Measurements from ENCODE around the gene ARID1A. TPM values are rescaled to one million over a fixed set of nuclear protein-coding genes. Genes with fewer than 3 reads are reported as not detected.
A peak's percentile ranks its signal among the peaks of the same experiment; 100 is the strongest.
"Not testable (repeated sequence)": the region's sequence is repeated elsewhere in the genome, so short reads cannot be mapped to it uniquely, and the experiment has no call there.

ARID1A gene
- total RNA-seq, 2 donors from 2014 or later, result 49.6 to 76.2 TPM

GRCh38 chr1:26719205-26719604 lies 23.4 kb downstream of the ARID1A start:
- intact Hi-C loops (cut with DNase I), result no loop called here
- Histone ChIP-seq H3K4me1 (peaks cover 28% of the 10 kb centered on the region), H3K4me3 (no peak overlapping the region)

DNA sequence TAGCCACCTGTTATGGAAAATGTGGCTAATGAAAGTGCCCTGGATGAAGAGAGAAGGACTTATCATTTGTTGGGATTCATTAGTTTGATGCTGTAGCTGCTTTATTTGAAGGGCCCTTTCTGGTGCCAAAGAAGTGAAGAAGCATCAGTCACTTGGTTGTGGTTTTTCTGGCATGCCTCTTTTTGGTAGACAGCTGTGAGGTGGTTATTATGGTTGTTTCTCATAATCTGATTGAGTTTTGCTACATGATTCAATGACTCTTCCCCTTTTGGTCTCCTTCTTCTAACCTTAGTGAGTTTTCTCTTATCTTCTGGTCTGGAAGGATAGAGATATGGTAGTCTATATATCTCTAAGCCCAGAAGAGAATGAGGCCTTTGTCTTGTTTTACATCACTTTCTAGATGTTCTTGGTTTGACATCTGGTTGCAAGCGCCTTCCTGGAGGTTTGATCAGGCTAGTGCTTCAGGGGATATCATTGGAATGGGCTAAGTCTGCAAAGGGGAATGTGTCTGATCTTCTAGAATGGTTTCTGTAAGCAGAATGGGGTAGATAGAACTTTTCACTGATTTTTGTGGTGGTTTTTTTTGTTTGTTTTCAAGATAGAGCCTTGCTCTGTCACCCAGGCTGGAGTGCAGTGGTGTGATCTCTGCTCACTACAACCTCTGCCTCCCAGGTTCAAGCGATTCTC lies 26.0 kb downstream of the ARID1A start:
- TF ChIP-seq, protein P1, sequence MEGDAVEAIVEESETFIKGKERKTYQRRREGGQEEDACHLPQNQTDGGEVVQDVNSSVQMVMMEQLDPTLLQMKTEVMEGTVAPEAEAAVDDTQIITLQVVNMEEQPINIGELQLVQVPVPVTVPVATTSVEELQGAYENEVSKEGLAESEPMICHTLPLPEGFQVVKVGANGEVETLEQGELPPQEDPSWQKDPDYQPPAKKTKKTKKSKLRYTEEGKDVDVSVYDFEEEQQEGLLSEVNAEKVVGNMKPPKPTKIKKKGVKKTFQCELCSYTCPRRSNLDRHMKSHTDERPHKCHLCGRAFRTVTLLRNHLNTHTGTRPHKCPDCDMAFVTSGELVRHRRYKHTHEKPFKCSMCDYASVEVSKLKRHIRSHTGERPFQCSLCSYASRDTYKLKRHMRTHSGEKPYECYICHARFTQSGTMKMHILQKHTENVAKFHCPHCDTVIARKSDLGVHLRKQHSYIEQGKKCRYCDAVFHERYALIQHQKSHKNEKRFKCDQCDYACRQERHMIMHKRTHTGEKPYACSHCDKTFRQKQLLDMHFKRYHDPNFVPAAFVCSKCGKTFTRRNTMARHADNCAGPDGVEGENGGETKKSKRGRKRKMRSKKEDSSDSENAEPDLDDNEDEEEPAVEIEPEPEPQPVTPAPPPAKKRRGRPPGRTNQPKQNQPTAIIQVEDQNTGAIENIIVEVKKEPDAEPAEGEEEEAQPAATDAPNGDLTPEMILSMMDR (IDR thresholded peaks at IDR 0.05), result no peak
- no peaks in the 10 kb centered on the region for H3K9me3 ChIP-seq
- H3K27me3 ChIP-seq, result no peaks in the 10 kb centered on the region
- H3K4me1 ChIP-seq, result peaks cover 28% of the 10 kb centered on the region
- no peak for DNase-seq
- no peak overlapping the region for H3K27ac ChIP-seq
- intact Hi-C loops (cut with DNase I), result loop anchor here (10.0 kb wide), 1 partner anchor 63 kb away; the partner anchor contains the start of gene PIGV
- no peaks in the 10 kb centered on the region for H3K36me3 ChIP-seq
- no peak overlapping the region for H3K9ac ChIP-seq (ENCODE audit: low read depth in 2 of 2, low read length in 2 of 2)
- no peak overlapping the region for H3K4me3 ChIP-seq

More at GRCh38 chr1:26719205-26719604, 23.4 kb downstream of the ARID1A start:
- H3K27me3 ChIP-seq, result no peaks in the 10 kb centered on the region
- TF ChIP-seq, protein P1 (IDR thresholded peaks at IDR 0.05), result no peak
- no peaks in the 10 kb centered on the region for H3K36me3 ChIP-seq
- H3K9me3 ChIP-seq, result no peaks in the 10 kb centered on the region
- H3K27ac ChIP-seq, result peak overlapping the region; percentile 4
- no peak overlapping the region for H3K9ac ChIP-seq (ENCODE audit: low read depth in 2 of 2, low read length in 2 of 2)
- no peak for DNase-seq

DNA sequence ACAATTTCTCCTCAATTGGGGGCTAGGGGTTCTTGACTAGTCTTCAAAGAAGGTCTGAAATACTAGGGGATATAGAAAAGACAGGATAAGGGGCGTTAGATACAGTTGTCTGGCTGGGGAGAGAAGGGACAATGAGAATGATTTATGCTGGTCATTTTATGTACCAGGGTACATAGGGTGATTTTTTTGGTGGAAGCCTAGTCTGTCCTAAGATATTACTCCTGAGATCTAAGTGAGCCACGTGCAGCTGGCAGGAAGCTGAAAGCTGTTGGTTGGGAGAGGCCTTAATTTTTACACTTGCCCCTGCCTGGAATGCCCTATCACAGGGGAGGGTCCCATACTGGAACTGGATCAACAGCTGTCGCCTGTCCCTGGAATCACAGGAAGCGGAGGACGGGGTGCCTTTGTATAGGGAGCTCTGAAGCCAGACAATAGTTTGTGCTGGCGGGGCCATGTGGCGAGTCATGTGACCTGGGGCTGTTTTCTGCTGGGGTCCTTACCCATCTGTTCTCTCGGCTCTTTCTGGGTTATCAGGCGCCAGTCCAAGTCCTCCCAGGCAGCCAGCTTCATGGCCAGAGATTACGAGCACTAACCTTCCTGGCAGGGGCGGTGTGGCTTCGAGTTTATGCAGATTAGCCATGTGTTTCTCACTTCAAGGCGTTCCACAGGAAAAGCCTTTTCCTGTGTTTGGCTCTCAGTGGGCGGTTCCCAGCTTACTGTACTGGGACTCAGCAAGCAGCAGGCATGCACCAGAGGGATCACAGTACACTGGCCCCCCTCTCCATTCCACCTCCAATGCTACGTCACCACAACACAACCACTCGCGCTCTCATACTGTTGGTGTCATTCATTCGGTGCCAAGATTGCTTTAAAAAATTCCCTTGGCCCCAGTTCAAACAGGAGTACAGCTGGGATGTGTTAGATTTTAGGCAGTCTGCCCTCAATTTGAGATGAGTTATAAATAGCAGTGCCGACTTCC lies 27.5 kb downstream of the ARID1A start:
- H3K27me3 ChIP-seq, result no peaks in the 10 kb centered on the region
- H3K9me3 ChIP-seq, result no peaks in the 10 kb centered on the region
- peak overlapping the region; percentile 70 for H3K27ac ChIP-seq
- peak; percentile 86 for DNase-seq
- H3K4me1 ChIP-seq, result peaks cover 28% of the 10 kb centered on the region
- intact Hi-C loops (cut with DNase I), result loop anchor here (10.0 kb wide), 1 partner anchor 61 kb away; the partner anchor contains the start of gene PIGV
- H3K9ac ChIP-seq (ENCODE audit: low read depth in 2 of 2, low read length in 2 of 2), result peak overlapping the region in 1 of 2 donors; percentile 62
- TF ChIP-seq, protein P1 (IDR thresholded peaks at IDR 0.05), result no peak
- H3K4me3 ChIP-seq, result no peak overlapping the region
- no peaks in the 10 kb centered on the region for H3K36me3 ChIP-seq

DNA sequence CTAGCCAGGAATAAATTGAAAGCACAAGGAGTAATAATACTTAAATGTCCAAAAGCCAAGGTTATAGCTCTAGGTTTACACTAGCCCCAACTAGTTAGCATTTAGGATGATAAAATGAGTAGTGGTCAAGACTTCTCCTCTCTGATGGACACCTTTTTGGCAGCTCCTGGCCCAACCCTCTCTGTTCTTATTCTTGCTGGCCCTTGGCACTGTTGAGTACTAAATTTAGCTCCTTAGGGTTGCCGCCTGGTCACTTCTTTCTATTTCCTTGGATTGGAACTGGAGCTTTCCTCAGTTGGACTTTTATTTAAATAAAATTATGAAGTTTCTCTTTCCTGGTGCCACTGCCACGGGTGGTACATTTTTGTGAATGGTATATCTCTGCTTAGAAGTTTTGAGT lies 28.3 kb downstream of the ARID1A start:
- no peaks in the 10 kb centered on the region for H3K36me3 ChIP-seq
- TF ChIP-seq, protein P1 (IDR thresholded peaks at IDR 0.05), result no peak
- no peak overlapping the region for H3K9ac ChIP-seq (ENCODE audit: low read depth in 2 of 2, low read length in 2 of 2)
- no peaks in the 10 kb centered on the region for H3K27me3 ChIP-seq
- H3K4me3 ChIP-seq, result no peak overlapping the region
- H3K4me1 ChIP-seq, result peaks cover 23% of the 10 kb centered on the region
- H3K9me3 ChIP-seq, result no peaks in the 10 kb centered on the region
- DNase-seq, result no peak
- peak overlapping the region; percentile 70 for H3K27ac ChIP-seq
- intact Hi-C loops (cut with DNase I), result loop anchor here (10.0 kb wide), 1 partner anchor 61 kb away; the partner anchor contains the start of gene PIGV

- Histone ChIP-seq H3K4me1 (peaks cover 23% of the 10 kb centered on the region), H3K36me3 (peaks cover 5% of the 10 kb centered on the region), H3K27me3 (no peaks in the 10 kb centered on the region), H3K4me3 (no peak overlapping the region), H3K9me3 (no peaks in the 10 kb centered on the region), H3K9ac (ENCODE audit: low read depth in 2 of 2, low read length in 2 of 2) (no peak overlapping the region), H3K27ac (no peak overlapping the region)
- intact Hi-C loops (cut with DNase I), result loop anchor here (10.0 kb wide), 1 partner anchor 60 kb away; the partner anchor contains the start of gene PIGV
- no peak for DNase-seq
- TF ChIP-seq, protein P1 (IDR thresholded peaks at IDR 0.05), result no peak
These were observed 29.1 kb downstream of the ARID1A start for GRCh38 chr1:26724926-26725325.

DNA sequence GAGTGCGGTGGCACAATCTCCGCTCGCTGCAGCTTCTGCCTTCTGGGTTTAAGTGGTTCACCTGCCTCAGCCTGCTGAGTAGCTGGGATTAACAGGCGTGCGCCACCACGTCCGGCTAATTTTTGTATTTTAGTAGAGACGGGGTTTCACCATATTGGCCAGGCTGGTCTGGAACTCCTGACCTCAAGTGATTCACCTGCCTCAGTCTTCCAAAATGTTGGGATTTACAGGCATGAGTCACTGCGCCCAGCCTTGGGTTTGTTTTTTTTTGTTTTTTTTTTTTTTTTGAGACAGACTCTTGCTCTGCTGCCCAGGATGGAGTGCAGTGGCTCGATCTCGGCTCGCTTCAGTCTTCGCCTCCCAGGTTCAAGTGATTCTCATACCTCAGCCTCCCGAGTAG lies 30.1 kb downstream of the ARID1A start:
- DNase-seq; H3K9ac ChIP-seq (ENCODE audit: low read depth in 2 of 2, low read length in 2 of 2); H3K27ac ChIP-seq; H3K27me3 ChIP-seq; H3K4me3 ChIP-seq; H3K9me3 ChIP-seq: not testable (repeated sequence)
- intact Hi-C loops (cut with DNase I), result loop anchor here (10.0 kb wide), 1 partner anchor 59 kb away; the partner anchor contains the start of gene PIGV
- H3K4me1 ChIP-seq, result peaks cover 23% of the 10 kb centered on the region
- peaks cover 12% of the 10 kb centered on the region for H3K36me3 ChIP-seq
